Activated CD8-positive, alpha-beta memory T cell treated with anti-CD3 and anti-CD28 coated beads for 1 hour (primary cell): ENCODE results near the gene ITPR2.

Experiments used
- DNase-seq, 2 donors: peaks; one replicate each; pipeline ENCODE4 v3.0.0-alpha.2; 2020; ENCODE audit warnings: low read depth in 1 of 2; ENCODE audit errors: extremely low read depth in 1 of 2

ITPR2 gene

GRCh38 chr12:26711072-26711471 lies 121.9 kb downstream of the ITPR2 start:
- DNase-seq = no peak

DNA sequence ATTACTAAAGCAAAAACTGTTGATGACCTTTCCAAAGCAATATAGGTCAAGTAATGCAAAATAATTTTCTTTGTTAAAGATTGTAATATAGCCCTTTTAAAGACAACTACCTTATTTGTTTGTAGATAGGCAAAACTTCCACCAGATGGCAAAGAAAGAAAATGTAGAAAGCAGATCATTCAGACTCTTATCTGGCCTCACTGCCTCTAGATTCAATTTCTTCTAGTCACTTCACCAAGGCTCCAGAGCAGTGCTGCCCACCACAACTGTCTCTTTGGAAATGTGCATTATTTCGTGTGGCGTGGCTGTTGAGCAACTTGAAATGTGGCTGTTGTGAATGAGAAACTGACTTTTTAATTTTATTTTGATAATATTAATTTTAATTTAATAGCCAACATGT lies 127.1 kb downstream of the ITPR2 start:
- DNase-seq = no peak

DNA sequence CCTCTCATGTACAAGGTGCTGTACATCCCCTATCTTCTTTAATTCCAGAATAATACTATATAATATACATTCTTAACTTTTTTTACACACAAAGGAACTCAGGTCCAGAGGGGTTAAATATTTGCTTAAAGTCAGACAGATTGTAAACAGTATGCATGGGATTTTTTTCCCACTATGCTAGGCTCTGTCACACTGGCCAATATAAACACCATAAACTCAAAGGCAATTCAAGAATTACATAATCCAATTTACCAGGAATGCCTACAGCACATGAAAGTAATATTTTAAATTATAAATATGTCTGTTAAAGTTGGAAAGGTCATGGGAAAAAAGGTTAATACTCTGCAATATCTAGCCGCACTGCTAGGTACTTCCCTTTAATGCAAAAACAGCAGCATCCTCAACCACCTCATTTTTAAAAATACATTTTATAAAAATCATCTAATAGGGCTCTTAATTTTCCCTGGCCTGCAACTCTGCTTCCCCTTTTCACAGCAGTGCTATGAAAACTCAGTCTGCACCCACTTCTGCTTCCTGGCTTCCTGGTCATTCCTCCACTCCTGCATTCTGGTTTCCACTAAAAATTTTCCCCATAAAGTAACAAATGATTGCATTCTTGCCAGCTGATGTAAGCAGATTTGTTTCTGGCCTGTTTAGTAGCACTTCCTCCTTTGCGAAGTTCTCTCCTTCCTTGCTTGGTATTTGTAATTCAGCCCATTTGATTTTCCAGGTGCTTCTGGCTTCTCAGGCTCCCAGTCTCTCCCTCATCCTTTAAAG lies 128.1 kb downstream of the ITPR2 start:
- DNase-seq = no peak

- DNase-seq = no peak
Measured at GRCh38 chr12:26704214-26704613, 128.8 kb downstream of the ITPR2 start.

- DNase-seq = no peak
Measured at GRCh38 chr12:26702741-26703140, 130.3 kb downstream of the ITPR2 start.

GRCh38 chr12:26701604-26702215 lies 131.3 kb downstream of the ITPR2 start:
- no peak for DNase-seq

DNA sequence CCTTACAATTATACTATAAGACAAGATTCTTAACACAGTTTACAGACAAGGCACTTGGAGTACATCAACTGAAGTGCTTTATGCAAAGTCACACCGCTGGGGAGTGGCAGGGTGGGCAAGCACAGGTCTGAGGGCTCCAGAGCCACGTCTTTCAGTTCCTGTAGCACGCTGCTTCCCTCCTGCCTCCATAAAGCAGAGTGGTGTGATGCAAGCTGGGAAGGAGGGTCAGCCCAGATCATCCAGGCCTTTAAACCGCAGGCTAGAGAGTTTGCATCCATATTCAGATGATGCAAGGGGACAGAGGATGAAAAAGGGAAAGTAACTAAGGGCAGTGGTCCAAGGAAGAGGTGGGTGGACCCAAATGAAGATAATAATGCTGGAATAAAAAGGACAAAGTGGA lies 132.6 kb downstream of the ITPR2 start:
- DNase-seq = no peak

GRCh38 chr12:26699237-26699636 lies 133.8 kb downstream of the ITPR2 start:
- no peak for DNase-seq

DNA sequence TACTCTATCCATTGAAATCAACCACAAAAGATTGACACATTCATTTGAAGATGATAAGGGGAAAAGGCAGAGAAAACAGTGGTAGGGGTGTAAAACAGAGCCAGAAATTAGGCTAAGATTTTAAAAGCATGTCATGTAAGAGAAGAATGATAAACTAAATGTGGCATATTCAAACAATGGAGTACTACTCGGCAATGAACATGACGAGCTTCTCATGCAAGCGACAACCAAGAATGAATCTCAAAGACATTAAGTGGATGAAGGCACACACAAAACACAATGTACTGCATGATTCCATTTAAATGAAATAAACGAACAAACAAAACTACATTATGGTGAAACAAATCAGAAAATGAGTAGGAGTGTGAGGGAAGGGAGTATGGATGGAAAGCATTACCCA lies 134.8 kb downstream of the ITPR2 start:
- DNase-seq = no peak

- no peak for DNase-seq
Measured at GRCh38 chr12:26697217-26697616, 135.8 kb downstream of the ITPR2 start.

DNA sequence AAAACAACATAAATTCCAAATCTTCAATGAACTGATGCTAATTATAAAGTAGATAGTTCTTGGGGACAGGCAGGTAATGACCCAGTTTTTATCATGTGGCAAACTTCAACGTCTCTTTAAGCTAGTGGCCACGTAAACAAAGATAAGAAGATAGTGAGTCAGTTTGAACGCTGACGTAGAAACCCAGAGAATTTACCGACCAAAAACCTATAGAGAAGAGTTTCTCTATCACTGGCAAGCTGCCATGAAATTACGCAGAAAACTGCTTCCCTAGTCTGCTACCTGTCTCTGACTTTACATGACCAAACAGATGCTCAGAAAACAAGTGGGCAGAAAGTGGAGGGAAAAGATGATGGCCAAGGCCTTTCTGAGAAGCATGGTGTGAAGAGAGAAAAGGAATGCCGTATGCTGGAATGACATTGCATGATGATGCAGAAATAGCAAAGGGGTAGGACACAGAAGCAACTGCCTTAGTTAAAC lies 136.3 kb downstream of the ITPR2 start:
- no peak for DNase-seq

DNA sequence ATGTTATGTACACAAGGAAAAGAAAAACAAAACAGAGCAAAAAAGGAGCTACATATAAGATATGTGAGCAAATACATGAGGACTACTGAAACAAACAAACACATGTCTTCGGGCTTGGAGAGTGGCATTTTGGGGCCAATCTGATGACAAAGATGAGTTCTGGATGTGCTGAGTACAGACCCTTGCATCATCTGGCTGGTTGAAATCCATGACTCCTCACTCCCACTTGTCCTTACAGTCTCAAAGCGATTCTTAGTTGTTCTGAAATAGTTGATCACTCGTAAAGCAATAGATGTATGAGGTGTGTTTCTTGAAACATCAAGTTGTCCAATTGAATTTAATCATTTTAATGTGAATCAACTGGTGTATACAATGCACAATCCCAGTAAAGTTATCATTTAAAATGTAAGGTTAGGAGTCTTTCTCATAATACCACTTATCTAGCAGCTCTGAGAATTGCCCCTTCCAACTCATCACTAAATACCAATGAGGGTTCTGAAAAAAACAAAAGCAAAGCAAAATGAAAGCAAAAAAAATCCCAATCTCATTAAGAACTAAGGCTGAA lies 136.9 kb downstream of the ITPR2 start:
- no peak for DNase-seq

DNA sequence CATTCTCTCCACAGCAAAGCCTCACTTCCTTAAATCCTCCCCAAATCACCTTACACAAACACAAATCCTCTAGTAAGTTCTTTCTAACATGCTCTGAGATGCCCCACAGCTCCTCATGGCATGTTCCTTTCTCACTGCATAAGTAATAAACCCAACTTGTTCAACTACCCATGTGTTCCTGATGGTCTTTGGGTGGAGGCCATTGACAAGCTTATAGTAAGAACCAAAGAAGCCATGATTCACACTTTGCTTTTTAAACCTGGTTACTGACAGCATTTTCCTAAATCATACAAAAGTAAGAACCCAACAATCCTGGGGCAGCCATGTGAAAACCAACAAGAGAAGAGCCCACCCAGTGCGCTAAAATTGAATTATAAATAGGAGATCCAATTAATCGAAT lies 138.6 kb downstream of the ITPR2 start:
- no peak for DNase-seq

DNA sequence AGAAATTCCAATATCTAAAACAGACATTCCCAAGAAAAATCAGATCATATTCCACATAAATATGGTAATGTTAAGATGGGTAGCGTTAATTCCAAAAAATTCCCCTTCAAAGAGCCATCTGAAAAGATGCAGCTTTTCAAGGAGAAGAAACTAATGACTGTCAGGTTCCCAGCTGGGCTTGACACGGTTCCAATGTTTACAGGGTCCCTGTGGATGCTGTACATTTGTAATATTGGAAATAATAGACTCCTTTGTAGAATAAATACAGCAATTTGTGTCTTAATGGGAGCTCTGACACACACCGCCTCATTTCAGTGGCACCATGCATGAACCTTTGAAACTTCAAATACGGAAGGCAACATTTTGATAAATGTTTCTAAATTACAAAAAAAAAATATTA lies 140.6 kb downstream of the ITPR2 start:
- no peak for DNase-seq

GRCh38 chr12:26691234-26691970 lies 141.6 kb downstream of the ITPR2 start:
- no peak for DNase-seq

- DNase-seq = no peak
Measured at GRCh38 chr12:26690601-26691000, 142.4 kb downstream of the ITPR2 start.

DNA sequence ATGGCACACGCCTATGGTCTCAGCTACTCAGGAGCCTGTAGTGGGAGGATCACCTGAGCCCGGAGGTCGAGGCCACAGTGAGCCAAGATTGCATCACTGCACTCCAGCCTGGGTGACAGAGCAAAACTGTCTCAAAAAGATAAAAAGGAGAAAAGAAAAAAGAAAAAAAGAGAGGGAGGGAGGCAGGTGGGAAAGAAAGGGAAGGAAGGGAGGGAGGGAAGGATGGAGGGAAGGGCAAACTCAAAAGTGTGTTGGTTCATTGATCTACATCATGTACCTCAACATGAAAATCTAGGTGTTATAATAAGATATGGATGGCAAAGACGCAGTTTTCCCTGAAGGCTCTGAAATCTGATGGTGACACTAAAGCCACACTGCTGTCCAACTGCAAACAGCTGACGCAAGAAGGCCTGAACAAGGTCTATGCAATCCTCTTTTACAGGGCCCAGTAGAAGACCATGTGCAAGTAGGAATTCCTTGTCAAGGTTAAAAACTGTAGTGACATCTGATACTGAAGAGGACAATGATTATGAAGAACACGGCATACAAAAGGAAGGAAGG lies 143.6 kb downstream of the ITPR2 start:
- no peak for DNase-seq

DNA sequence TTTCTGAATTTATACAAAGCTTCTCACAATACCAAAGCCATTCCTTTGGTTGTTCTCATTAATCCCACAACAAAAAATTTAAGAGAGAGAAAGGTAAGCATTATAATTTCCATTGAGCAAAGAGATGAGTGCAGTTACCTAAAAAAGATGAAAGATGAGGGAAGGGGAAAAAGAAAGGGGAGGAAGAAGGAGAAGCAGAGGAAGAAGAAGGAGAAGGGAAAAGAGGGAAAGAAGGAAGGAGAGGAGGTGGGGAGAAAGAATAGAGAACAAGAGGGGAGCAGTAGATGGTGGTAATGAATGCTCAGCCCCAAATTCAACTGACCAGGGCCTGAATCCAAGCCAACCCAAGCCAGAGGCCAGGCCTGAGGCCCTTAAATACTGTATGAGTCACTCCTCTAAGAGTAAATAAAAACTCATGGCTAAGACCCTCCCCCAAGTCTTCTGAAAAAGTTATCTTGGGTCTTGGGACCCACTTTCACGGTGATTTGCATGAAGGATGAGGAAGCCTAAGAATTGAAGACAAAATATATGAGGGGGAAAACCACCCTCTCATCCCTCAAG lies 144.6 kb downstream of the ITPR2 start:
- no peak for DNase-seq

DNA sequence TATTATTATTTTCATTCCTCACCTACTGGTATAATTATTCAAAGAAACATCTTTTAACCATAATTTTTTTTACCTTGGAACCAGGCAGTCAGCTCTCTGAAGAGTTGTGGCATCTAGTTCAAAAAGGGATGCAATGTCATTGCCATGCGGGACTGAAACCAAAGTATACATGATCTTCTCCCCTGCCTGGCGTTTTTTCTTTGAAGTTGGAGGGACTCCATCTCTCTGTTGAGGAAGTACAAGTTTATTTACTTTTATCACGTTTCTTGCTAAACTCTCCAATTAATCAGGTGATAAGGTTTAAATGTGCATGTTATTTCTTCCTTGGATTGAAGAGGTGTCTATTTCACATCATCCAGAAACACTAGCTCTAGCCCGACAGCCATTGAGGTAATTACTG lies 146.6 kb downstream of the ITPR2 start:
- no peak for DNase-seq

GRCh38 chr12:26684101-26684500 lies 148.9 kb downstream of the ITPR2 start:
- DNase-seq = no peak

DNA sequence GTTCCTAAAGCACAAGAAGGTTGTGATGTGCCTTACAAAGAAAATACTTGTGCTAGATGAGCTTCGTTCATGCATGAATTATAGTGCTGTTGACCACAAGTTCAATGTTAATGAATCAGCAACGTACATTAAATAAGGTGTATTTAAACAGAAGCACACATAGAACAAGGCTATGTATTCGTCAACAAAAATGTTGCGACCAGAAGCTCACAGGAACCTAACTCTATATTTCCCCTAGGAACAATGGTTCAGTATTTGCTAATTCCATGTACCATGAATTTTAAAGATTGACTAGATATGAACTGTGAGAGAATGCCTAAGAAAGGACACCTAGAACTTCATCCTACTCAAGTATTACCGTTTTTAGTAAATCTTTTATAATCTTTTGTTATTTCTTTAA lies 149.6 kb downstream of the ITPR2 start:
- DNase-seq = no peak
